Liver (tissue), 9 donors: ENCODE results near the gene PLCD3. TPM values are rescaled to one million over a fixed set of nuclear protein-coding genes. Genes with fewer than 3 reads are reported as not detected.

Experiments
- DNase-seq: peaks from one replicate; pipeline ENCODE4 v3.0.0-alpha.2; 2017; ENCODE audit warnings: low spot score
- H3K27ac ChIP-seq, 2 donors: one replicate each; pipeline ENCODE4 v1.7.0; 2013; ENCODE audit warnings: inconsistent platforms in 2 of 2, low read length in 2 of 2, control low read depth in 1 of 2, low read depth in 1 of 2, mild to moderate bottlenecking in 1 of 2
- H3K27me3 ChIP-seq, 4 donors: one replicate each; pipeline versions ENCODE4 v1.6.1 to v1.7.0; 2013; ENCODE audit warnings: low read length in 3 of 4, inconsistent platforms in 1 of 4, mild to moderate bottlenecking in 1 of 4, moderate library complexity in 1 of 4; ENCODE audit not compliant: control insufficient read depth in 4 of 4, insufficient read depth in 4 of 4
- H3K36me3 ChIP-seq, 4 donors: one replicate each; pipeline versions ENCODE4 v1.6.1 to v1.7.0; 2013; ENCODE audit warnings: low read length in 3 of 4, mild to moderate bottlenecking in 3 of 4, low read depth in 1 of 4, moderate library complexity in 1 of 4; ENCODE audit not compliant: control insufficient read depth in 4 of 4, insufficient read depth in 3 of 4
- H3K4me1 ChIP-seq, 4 donors: one replicate each; pipeline versions ENCODE4 v1.6.1 to v1.7.0; 2013; ENCODE audit warnings: low read length in 3 of 4, mild to moderate bottlenecking in 3 of 4, moderate library complexity in 1 of 4; ENCODE audit not compliant: control insufficient read depth in 4 of 4, insufficient read depth in 4 of 4
- H3K4me3 ChIP-seq, 3 donors: one replicate each; pipeline versions ENCODE4 v1.6.1 to v1.7.0; 2013; ENCODE audit warnings: low read length in 3 of 3, control low read depth in 1 of 3, low read depth in 1 of 3, mild to moderate bottlenecking in 1 of 3
- H3K9ac ChIP-seq, 2 donors: one replicate each; pipeline ENCODE4 v1.7.0; 2013; ENCODE audit warnings: low read length in 2 of 2, mild to moderate bottlenecking in 2 of 2, moderate library complexity in 2 of 2, control low read depth in 1 of 2, low read depth in 1 of 2
- H3K9me3 ChIP-seq, 4 donors: one replicate each; pipeline versions ENCODE4 v1.6.1 to v1.7.0; 2013; ENCODE audit warnings: low read length in 3 of 4; ENCODE audit not compliant: control insufficient read depth in 4 of 4
- EGR1 ChIP-seq, 2 donors: IDR thresholded peaks; 2 replicates each; pipeline ENCODE4 v1.6.1; 2016 to 2018; ENCODE audit warnings: antibody characterized with exemption in 2 of 2, low read depth in 2 of 2
- FOXA1 ChIP-seq: IDR thresholded peaks from 2 replicates; pipeline ENCODE4 v1.6.1; 2016; ENCODE audit warnings: antibody characterized with exemption
- FOXA2 ChIP-seq: IDR thresholded peaks from 2 replicates; pipeline ENCODE4 v1.6.1; 2016; ENCODE audit warnings: antibody characterized with exemption
- GABPA ChIP-seq, 2 donors: IDR thresholded peaks in 1 of 2; conservative IDR thresholded peaks in 1 of 2; 2 replicates each; pipeline ENCODE4 v1.6.1; 2016; ENCODE audit warnings: antibody characterized with exemption in 2 of 2, mild to moderate bottlenecking in 1 of 2, moderate library complexity in 1 of 2
- HNF4A ChIP-seq, 2 donors: conservative IDR thresholded peaks; 2 replicates each; pipeline ENCODE4 v1.6.1; 2016; ENCODE audit warnings: antibody characterized with exemption in 2 of 2, mild to moderate bottlenecking in 2 of 2
- JUND ChIP-seq, 2 donors: IDR thresholded peaks; 2 replicates each; pipeline ENCODE4 v1.6.1; 2016; ENCODE audit warnings: antibody characterized with exemption in 2 of 2
- NR2F2 ChIP-seq: IDR thresholded peaks from 2 replicates; pipeline ENCODE4 v1.6.1; 2016; ENCODE audit warnings: antibody characterized with exemption
- RAD21 ChIP-seq, 2 donors: IDR thresholded peaks; 2 replicates each; pipeline ENCODE4 v1.6.1; 2016; ENCODE audit warnings: antibody characterized with exemption in 2 of 2, mild to moderate bottlenecking in 2 of 2
- SP1 ChIP-seq: IDR thresholded peaks from 2 replicates; pipeline ENCODE4 v1.6.1; 2018; ENCODE audit warnings: antibody characterized with exemption, mild to moderate bottlenecking
- TAF1 ChIP-seq: conservative IDR thresholded peaks from 2 replicates; pipeline ENCODE4 v1.6.1; 2016; ENCODE audit warnings: antibody characterized with exemption, mild to moderate bottlenecking
- YY1 ChIP-seq: IDR thresholded peaks from 2 replicates; pipeline ENCODE4 v1.6.1; 2016; ENCODE audit warnings: antibody characterized with exemption, mild to moderate bottlenecking
- WGBS: extraction: QIAGEN DNeasy Blood & Tissue Kit; methylation state at CpG from one replicate; pipeline ENCODE4 v1.1.7; 2013; 5-methylcytosine and 5-hydroxymethylcytosine counted together
- polyA plus RNA-seq, 2 donors: library from polyadenylated mRNA; stranded (reverse) in 1 of 2; unstranded in 1 of 2; fragments of 200-250 nt in 1 of 2; fragments of >200 nt in 1 of 2; fragmentation: Nextera tagmentation in 1 of 2; extraction: Ambion mirVana in 1 of 2; gene quantifications; one replicate each; pipeline versions ENCODE4 v1.2.1 to v1.2.3, GENCODE V29; 2013 to 2015
- total RNA-seq, 2 donors: library from RNA; depleted of rRNA; stranded (reverse); fragments of >200 nt; gene quantifications; one replicate each; pipeline ENCODE4 v1.2.3, GENCODE V29; 2014
- TF ChIP-seq, protein P1 (sequence below): IDR thresholded peaks from 2 replicates; pipeline ENCODE4 v1.6.1; 2016; ENCODE audit warnings: antibody characterized with exemption
- TF ChIP-seq, protein P2 (sequence below): fragments of 150-350 bp; IDR thresholded peaks from 2 replicates; pipeline ENCODE4 v1.5.1; 2017; ENCODE audit warnings: improper control_type of control experiment, low read depth, low read length; ENCODE audit not compliant: missing input control
- TF ChIP-seq, protein P3 (sequence below): IDR thresholded peaks from 2 replicates; pipeline ENCODE4 v1.6.1; 2016; ENCODE audit warnings: antibody characterized with exemption
- TF ChIP-seq, protein P4 (sequence below): IDR thresholded peaks from 2 replicates; pipeline ENCODE4 v1.6.1; 2016; ENCODE audit warnings: antibody characterized with exemption, mild to moderate bottlenecking
- TF ChIP-seq, protein P5 (sequence below): IDR thresholded peaks from 2 replicates; pipeline ENCODE4 v1.6.1; 2016; ENCODE audit warnings: antibody characterized with exemption
- donor health status: healthy.
- donor health status: healthy.
- donor health status: healthy.
- donor health status: healthy.
- donor health status: healthy.

The PLCD3 gene
- total and polyA plus RNA-seq, 4 donors = 0.28 to 2.3 (median 1.4) TPM

DNA sequence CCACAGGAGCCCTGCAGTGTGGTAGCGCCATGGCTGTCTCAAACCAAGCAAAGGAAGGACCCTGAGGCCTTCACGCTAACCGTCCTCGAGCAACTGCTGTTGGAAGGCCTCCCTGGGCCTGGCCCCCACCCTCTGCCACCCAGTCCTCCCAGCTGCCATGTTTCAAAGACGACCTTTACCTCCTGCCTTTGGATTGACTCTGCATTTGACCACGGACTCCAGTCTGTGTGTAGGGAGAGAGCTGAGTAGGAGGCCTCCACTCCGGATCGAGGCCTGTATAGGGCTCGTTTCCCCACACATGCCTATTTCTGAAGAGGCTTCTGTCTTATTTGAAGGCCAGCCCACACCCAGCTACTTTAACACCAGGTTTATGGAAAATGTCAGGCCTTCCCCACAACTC is 24.3 kb downstream of the PLCD3 start:
- DNase-seq = no peak
- no peaks in the 10 kb centered on the region for H3K27me3 ChIP-seq
- no peaks in the 10 kb centered on the region for H3K4me1 ChIP-seq
- 82% methylated on average over 9 of the region's 9 CpGs for WGBS
- H3K36me3 ChIP-seq = peaks cover 12 to 52% (median 36%) of the 10 kb centered on the region in 4 donors
- H3K27ac ChIP-seq = no peak overlapping the region
- H3K9ac ChIP-seq = no peak overlapping the region
- TF ChIP-seq, protein P1, sequence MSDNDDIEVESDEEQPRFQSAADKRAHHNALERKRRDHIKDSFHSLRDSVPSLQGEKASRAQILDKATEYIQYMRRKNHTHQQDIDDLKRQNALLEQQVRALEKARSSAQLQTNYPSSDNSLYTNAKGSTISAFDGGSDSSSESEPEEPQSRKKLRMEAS = no peak
- TF ChIP-seq HNF4A (conservative IDR thresholded peaks at IDR 0.05) (no peak), NR2F2 (no peak), YY1 (no peak), TAF1 (no peak), GABPA (IDR thresholded peaks at IDR 0.05 in 1 of 2, conservative IDR thresholded peaks at IDR 0.05 in 1 of 2) (no peak), RAD21 (IDR thresholded peaks at IDR 0.05) (no peak), JUND (IDR thresholded peaks at IDR 0.05) (no peak), FOXA1 (no peak), EGR1 (IDR thresholded peaks at IDR 0.05; ENCODE audit: low read depth in 2 of 2) (no peak), SP1 (no peak), FOXA2 (no peak)
- TF ChIP-seq, protein P2, sequence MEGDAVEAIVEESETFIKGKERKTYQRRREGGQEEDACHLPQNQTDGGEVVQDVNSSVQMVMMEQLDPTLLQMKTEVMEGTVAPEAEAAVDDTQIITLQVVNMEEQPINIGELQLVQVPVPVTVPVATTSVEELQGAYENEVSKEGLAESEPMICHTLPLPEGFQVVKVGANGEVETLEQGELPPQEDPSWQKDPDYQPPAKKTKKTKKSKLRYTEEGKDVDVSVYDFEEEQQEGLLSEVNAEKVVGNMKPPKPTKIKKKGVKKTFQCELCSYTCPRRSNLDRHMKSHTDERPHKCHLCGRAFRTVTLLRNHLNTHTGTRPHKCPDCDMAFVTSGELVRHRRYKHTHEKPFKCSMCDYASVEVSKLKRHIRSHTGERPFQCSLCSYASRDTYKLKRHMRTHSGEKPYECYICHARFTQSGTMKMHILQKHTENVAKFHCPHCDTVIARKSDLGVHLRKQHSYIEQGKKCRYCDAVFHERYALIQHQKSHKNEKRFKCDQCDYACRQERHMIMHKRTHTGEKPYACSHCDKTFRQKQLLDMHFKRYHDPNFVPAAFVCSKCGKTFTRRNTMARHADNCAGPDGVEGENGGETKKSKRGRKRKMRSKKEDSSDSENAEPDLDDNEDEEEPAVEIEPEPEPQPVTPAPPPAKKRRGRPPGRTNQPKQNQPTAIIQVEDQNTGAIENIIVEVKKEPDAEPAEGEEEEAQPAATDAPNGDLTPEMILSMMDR = no peak
- TF ChIP-seq, protein P3, sequence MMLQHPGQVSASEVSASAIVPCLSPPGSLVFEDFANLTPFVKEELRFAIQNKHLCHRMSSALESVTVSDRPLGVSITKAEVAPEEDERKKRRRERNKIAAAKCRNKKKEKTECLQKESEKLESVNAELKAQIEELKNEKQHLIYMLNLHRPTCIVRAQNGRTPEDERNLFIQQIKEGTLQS = no peak
- TF ChIP-seq, protein P4, sequence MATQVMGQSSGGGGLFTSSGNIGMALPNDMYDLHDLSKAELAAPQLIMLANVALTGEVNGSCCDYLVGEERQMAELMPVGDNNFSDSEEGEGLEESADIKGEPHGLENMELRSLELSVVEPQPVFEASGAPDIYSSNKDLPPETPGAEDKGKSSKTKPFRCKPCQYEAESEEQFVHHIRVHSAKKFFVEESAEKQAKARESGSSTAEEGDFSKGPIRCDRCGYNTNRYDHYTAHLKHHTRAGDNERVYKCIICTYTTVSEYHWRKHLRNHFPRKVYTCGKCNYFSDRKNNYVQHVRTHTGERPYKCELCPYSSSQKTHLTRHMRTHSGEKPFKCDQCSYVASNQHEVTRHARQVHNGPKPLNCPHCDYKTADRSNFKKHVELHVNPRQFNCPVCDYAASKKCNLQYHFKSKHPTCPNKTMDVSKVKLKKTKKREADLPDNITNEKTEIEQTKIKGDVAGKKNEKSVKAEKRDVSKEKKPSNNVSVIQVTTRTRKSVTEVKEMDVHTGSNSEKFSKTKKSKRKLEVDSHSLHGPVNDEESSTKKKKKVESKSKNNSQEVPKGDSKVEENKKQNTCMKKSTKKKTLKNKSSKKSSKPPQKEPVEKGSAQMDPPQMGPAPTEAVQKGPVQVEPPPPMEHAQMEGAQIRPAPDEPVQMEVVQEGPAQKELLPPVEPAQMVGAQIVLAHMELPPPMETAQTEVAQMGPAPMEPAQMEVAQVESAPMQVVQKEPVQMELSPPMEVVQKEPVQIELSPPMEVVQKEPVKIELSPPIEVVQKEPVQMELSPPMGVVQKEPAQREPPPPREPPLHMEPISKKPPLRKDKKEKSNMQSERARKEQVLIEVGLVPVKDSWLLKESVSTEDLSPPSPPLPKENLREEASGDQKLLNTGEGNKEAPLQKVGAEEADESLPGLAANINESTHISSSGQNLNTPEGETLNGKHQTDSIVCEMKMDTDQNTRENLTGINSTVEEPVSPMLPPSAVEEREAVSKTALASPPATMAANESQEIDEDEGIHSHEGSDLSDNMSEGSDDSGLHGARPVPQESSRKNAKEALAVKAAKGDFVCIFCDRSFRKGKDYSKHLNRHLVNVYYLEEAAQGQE = no peak
- TF ChIP-seq, protein P5, sequence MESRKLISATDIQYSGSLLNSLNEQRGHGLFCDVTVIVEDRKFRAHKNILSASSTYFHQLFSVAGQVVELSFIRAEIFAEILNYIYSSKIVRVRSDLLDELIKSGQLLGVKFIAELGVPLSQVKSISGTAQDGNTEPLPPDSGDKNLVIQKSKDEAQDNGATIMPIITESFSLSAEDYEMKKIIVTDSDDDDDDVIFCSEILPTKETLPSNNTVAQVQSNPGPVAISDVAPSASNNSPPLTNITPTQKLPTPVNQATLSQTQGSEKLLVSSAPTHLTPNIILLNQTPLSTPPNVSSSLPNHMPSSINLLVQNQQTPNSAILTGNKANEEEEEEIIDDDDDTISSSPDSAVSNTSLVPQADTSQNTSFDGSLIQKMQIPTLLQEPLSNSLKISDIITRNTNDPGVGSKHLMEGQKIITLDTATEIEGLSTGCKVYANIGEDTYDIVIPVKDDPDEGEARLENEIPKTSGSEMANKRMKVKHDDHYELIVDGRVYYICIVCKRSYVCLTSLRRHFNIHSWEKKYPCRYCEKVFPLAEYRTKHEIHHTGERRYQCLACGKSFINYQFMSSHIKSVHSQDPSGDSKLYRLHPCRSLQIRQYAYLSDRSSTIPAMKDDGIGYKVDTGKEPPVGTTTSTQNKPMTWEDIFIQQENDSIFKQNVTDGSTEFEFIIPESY = no peak
- no peak overlapping the region for H3K4me3 ChIP-seq
- no peaks in the 10 kb centered on the region for H3K9me3 ChIP-seq
